Heart left ventricle (tissue), 13 donors: ENCODE data around the gene DHRS7.

Experiments
- CTCF ChIP-seq, 12 donors: fragments of 200-600 bp; sonication (generic) in 4 of 12; IDR thresholded peaks; one replicate each; pipeline versions ENCODE4 v1.5.0 to v1.8.0; 2018 to 2022; ENCODE audit warnings: antibody characterized with exemption in 12 of 12, mild to moderate bottlenecking in 5 of 12
- POLR2A ChIP-seq, 2 donors: fragments of 450-650 bp; IDR thresholded peaks; one replicate each; pipeline ENCODE4 v1.6.1; 2017; ENCODE audit warnings: antibody characterized with exemption in 2 of 2, mild to moderate bottlenecking in 2 of 2, moderate library complexity in 2 of 2
- donor health status: ischemic (EF 13 %, LVEDD 7.1; RV severe dilation, severe dysfunction).
- donor health status: DM: no; HTN: yes; CAD: no.
- donor health status: DM: no; HTN: no; CAD: no.
- donor health status: ischemic (EF 25% LVEDD 6.9; RV normal size, moderate dysfunction).
- donor health status: ischemic (EF 25% LVEDD 5.7; RV mildly dilated, moderate dysfunction).
- donor health status: ischemic (EF 35%, LVEDD 5.7; RV mildly dilated, moderate dysfunction).
- donor health status: nonischemic (EF 11% LVEDD 7.7; RV severe dilation, severe dysfunction).
- donor health status: DM: yes; HTN: yes; CAD: no.
- donor health status: PGD.
- donor health status: ischemic (EF 29% LVEDD 5.4; RV normal size, mild dysfunction).
- donor health status: nonischemic (EF 23%, LVEDD 6.1; RV moderate dilation, normal function).

GRCh38 chr14:60154671-60155070, 10.5 kb downstream of the DHRS7 start:
- TF ChIP-seq CTCF (IDR thresholded peaks at IDR 0.05) (no peak), POLR2A (IDR thresholded peaks at IDR 0.05) (no peak)
